Prostate gland (tissue), 2 donors: ENCODE data around the gene MYO1D.

Experiments used
- CTCF ChIP-seq, 4 experiments: fragments of 200-600 bp in 2 of 4; fragments of 450-650 bp in 2 of 4; sonication (generic) in 2 of 4; IDR thresholded peaks; 1 replicate in 3 of 4; 2 replicates in 1 of 4; pipeline ENCODE4 v1.5.1; 2016 to 2019; ENCODE audit warnings: antibody characterized with exemption in 4 of 4, mild to moderate bottlenecking in 2 of 4, moderate library complexity in 2 of 4
- POLR2A ChIP-seq: fragments of 450-650 bp; IDR thresholded peaks from one replicate; pipeline ENCODE4 v1.6.1; 2016; ENCODE audit warnings: antibody characterized with exemption, mild to moderate bottlenecking
- POLR2AphosphoS5 ChIP-seq: sonication (generic); formaldehyde crosslinking; IDR thresholded peaks from one replicate; pipeline ENCODE4 v1.6.1; 2017; ENCODE audit warnings: antibody characterized with exemption

- TF ChIP-seq POLR2A (no peak), CTCF (IDR thresholded peaks at IDR 0.05) (no peak), POLR2AphosphoS5 (no peak)
Observed at GRCh38 chr17:32475258-32475657, 401.7 kb downstream of the MYO1D start.
